Esophagus (tissue), 2 donors: ENCODE measurements around the gene TTC17. TPM values are rescaled to one million over a fixed set of nuclear protein-coding genes. Genes with fewer than 3 reads are reported as not detected.
"Not testable (repeated sequence)": the region's sequence is repeated elsewhere in the genome, so short reads cannot be mapped to it uniquely, and the experiment has no call there.

Experiments
- H3K27ac ChIP-seq, 2 donors: one replicate each; pipeline ENCODE4 v1.5.1; 2013; ENCODE audit warnings: low read depth in 2 of 2, mild to moderate bottlenecking in 2 of 2, inconsistent platforms in 1 of 2, low read length in 1 of 2, moderate library complexity in 1 of 2
- H3K27me3 ChIP-seq, 2 donors: one replicate each; pipeline ENCODE4 v1.6.1; 2013; ENCODE audit warnings: low read length in 2 of 2, control low read depth in 1 of 2, mild to moderate bottlenecking in 1 of 2; ENCODE audit not compliant: insufficient read depth in 2 of 2, control insufficient read depth in 1 of 2
- H3K36me3 ChIP-seq, 2 donors: one replicate each; pipeline ENCODE4 v1.6.1; 2013; ENCODE audit warnings: low read length in 1 of 2; ENCODE audit not compliant: control insufficient read depth in 2 of 2, insufficient read depth in 2 of 2
- H3K4me1 ChIP-seq, 2 donors: one replicate each; pipeline ENCODE4 v1.6.1; 2013; ENCODE audit warnings: low read length in 1 of 2; ENCODE audit not compliant: control insufficient read depth in 2 of 2, insufficient read depth in 2 of 2
- H3K4me3 ChIP-seq, 2 donors: one replicate each; pipeline ENCODE4 v1.5.1; 2013; ENCODE audit warnings: low read length in 2 of 2, mild to moderate bottlenecking in 2 of 2, low read depth in 1 of 2, moderate library complexity in 1 of 2
- H3K9me3 ChIP-seq, 2 donors: one replicate each; pipeline ENCODE4 v1.6.1; 2013; ENCODE audit warnings: mild to moderate bottlenecking in 2 of 2, low read depth in 1 of 2, low read length in 1 of 2, moderate library complexity in 1 of 2; ENCODE audit not compliant: control insufficient read depth in 2 of 2, insufficient read depth in 1 of 2
- WGBS, 2 donors: extraction: QIAGEN DNeasy Blood & Tissue Kit; methylation state at CpG; one replicate each; pipeline ENCODE4 v1.1.7; 2013; 5-methylcytosine and 5-hydroxymethylcytosine counted together
- polyA plus RNA-seq, 2 donors: library from polyadenylated mRNA; stranded (reverse); fragments of 200-250 nt; gene quantifications; one replicate each; pipeline ENCODE4 v1.2.3, GENCODE V29; 2013
- donor health status: healthy with polysubstance abuse.
- donor health status: Bipolar disorder and iron deficiency.

The TTC17 gene
- polyA plus RNA-seq, 2 donors, result 20.1 to 32.7 TPM

- not testable (repeated sequence) for H3K27ac ChIP-seq, H3K36me3 ChIP-seq, H3K9me3 ChIP-seq, H3K4me3 ChIP-seq, H3K27me3 ChIP-seq, H3K4me1 ChIP-seq
- WGBS, 2 donors, result 95 to 96% methylated on average over 1 of the region's 1 CpG
Measured at GRCh38 chr11:43430916-43431315, 72.2 kb downstream of the TTC17 start.

- Histone ChIP-seq H3K4me1 (no peaks in the 10 kb centered on the region), H3K36me3 (no peaks in the 10 kb centered on the region), H3K9me3 (no peaks in the 10 kb centered on the region), H3K27ac (no peak overlapping the region), H3K4me3 (no peak overlapping the region), H3K27me3 (no peaks in the 10 kb centered on the region)
- WGBS, 2 donors, result 94 to 100% methylated on average over 1 of the region's 1 CpG
Measured at GRCh38 chr11:43434893-43435292, 76.2 kb downstream of the TTC17 start.

- H3K4me1 ChIP-seq, result no peaks in the 10 kb centered on the region
- peaks cover 5% of the 10 kb centered on the region in 2 donors for H3K36me3 ChIP-seq
- no peaks in the 10 kb centered on the region for H3K27me3 ChIP-seq
- WGBS, 2 donors, result 90 to 98% methylated on average over 2 of the region's 2 CpGs
- H3K9me3 ChIP-seq, result no peaks in the 10 kb centered on the region
- no peak overlapping the region for H3K27ac ChIP-seq
- no peak overlapping the region for H3K4me3 ChIP-seq
Measured at GRCh38 chr11:43440486-43440885, 81.8 kb downstream of the TTC17 start.

DNA sequence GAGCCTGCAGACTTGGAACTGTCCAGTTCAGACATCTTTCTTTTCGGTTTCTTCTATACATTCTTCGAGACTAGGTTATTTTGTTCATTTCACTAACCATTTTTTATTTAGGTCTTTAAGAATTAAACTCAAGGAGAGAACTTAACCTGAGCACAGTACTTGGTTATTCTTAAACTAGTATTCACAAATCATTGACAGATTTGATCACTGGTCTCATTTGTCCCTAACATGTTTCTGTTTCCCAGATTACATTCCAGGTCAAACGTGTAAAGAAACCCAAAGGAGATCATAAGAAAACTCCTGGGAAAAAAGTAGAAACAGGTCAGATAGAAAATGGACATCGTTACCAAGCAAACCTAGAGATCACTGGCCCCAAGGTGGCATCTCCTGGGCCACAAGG lies 85.1 kb downstream of the TTC17 start:
- H3K36me3 ChIP-seq, result peaks cover 14 to 21% of the 10 kb centered on the region in 2 donors
- no peaks in the 10 kb centered on the region for H3K4me1 ChIP-seq
- no peaks in the 10 kb centered on the region for H3K27me3 ChIP-seq
- H3K27ac ChIP-seq, result no peak overlapping the region
- H3K4me3 ChIP-seq, result no peak overlapping the region
- 95 to 96% methylated on average over 4 of the region's 4 CpGs for WGBS, 2 donors
- no peaks in the 10 kb centered on the region for H3K9me3 ChIP-seq

- H3K36me3 ChIP-seq, result peaks cover 17 to 36% of the 10 kb centered on the region in 2 donors
Measured at GRCh38 chr11:43447151-43447550, 88.4 kb downstream of the TTC17 start.

DNA sequence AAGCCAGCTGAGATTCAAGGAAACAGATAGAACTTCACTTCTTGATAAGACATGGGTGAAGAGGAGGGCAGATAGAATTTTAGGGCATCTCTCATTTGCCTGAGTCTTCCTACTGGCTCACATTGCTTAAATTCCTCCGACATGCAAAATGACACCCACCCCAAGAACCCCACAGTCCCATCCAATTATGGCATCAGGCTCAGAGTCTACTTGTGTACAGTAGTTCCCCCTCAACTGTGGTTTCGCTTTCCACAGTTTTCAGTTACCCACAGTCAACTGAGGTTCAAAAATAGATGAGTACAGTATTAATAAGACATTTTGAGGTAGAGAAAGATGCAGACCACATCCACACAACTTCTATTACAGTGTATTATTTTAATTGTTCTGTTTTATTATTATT lies 99.8 kb downstream of the TTC17 start:
- Histone ChIP-seq H3K4me1 (no peaks in the 10 kb centered on the region), H3K9me3 (peaks cover 0 to 2% of the 10 kb centered on the region in 2 donors), H3K36me3 (peaks cover 0 to 11% of the 10 kb centered on the region in 2 donors), H3K4me3 (no peak overlapping the region), H3K27me3 (no peaks in the 10 kb centered on the region), H3K27ac (no peak overlapping the region)
- WGBS, 2 donors, result 75 to 99% methylated on average over 2 of the region's 2 CpGs

More at GRCh38 chr11:43447151-43447550, 88.4 kb downstream of the TTC17 start:
- Histone ChIP-seq H3K4me1 (no peaks in the 10 kb centered on the region), H3K27me3 (no peaks in the 10 kb centered on the region), H3K27ac (no peak overlapping the region), H3K9me3 (no peaks in the 10 kb centered on the region), H3K4me3 (no peak overlapping the region)

GRCh38 chr11:43459246-43459645 lies 100.5 kb downstream of the TTC17 start:
- 90 to 99% methylated on average over 1 of the region's 1 CpG for WGBS, 2 donors
- peaks cover 0 to 11% of the 10 kb centered on the region in 2 donors for H3K36me3 ChIP-seq
- no peak overlapping the region for H3K27ac ChIP-seq
- no peaks in the 10 kb centered on the region for H3K27me3 ChIP-seq
- H3K4me1 ChIP-seq, result no peaks in the 10 kb centered on the region
- H3K9me3 ChIP-seq, result peaks cover 0 to 2% of the 10 kb centered on the region in 2 donors
- H3K4me3 ChIP-seq, result no peak overlapping the region

GRCh38 chr11:43462359-43462758 lies 103.6 kb downstream of the TTC17 start:
- H3K4me1 ChIP-seq, result no peaks in the 10 kb centered on the region
- peaks cover 0 to 15% of the 10 kb centered on the region in 2 donors for H3K36me3 ChIP-seq
- WGBS, 2 donors, result 88 to 92% methylated on average over 1 of the region's 1 CpG
- peaks cover 0 to 2% of the 10 kb centered on the region in 2 donors for H3K9me3 ChIP-seq
- H3K4me3 ChIP-seq, result no peak overlapping the region
- no peak overlapping the region for H3K27ac ChIP-seq
- no peaks in the 10 kb centered on the region for H3K27me3 ChIP-seq

DNA sequence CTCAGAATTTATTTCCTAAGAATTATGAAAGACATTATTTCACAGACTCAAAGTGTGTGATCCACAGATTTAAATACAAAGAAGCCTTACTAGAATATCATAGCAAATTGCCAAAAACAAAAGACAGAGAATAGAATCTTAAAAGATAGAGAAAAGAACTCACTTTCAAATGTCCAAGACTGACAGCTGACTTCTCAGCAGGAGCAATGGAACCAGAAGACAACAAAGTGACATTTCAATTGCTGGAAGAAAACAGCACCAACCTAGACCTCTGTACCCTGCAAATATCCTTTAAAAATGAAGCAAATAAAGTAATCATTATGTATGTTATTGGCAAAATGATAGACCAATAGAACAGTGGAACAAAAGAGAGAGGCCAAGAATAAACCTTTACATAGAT lies 109.2 kb downstream of the TTC17 start:
- H3K27ac ChIP-seq, result no peak overlapping the region
- no peaks in the 10 kb centered on the region for H3K9me3 ChIP-seq
- no peak overlapping the region for H3K4me3 ChIP-seq
- no peaks in the 10 kb centered on the region for H3K27me3 ChIP-seq
- H3K36me3 ChIP-seq, result peaks cover 0 to 7% of the 10 kb centered on the region in 2 donors
- no peaks in the 10 kb centered on the region for H3K4me1 ChIP-seq

GRCh38 chr11:43477491-43477890 lies 118.8 kb downstream of the TTC17 start:
- H3K36me3 ChIP-seq, H3K27ac ChIP-seq, H3K9me3 ChIP-seq, H3K4me3 ChIP-seq, H3K27me3 ChIP-seq, H3K4me1 ChIP-seq: not testable (repeated sequence)
- WGBS, 2 donors, result 90 to 93% methylated on average over 5 of the region's 5 CpGs
